KG1 (cell line): ENCODE measurements around the gene MKRN2.

Experiments used
- DNase-seq: peaks from one replicate; lab custom pipeline; 2025; lab: John Stamatoyannopoulos, UW

Gene MKRN2

DNA sequence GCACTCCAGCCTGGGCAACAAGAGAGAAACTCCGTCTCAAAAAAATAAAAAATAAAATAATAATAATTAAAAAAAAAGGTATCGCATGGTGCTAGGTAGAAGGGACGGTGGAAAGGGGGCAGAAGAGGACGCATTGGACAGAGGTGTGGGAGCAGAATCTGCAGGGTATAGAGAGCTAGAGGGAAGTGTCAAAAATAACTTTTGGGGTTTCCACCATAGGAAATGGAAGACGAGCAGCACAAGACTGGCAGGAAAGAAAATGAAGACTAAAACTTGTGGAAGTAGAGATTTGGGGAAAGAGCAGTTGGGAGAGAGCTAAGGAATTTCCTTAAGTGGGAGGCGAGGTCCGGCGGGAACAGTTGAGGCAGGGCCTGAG is 585 bp upstream of the MKRN2 start:
- no peak for DNase-seq

DNA sequence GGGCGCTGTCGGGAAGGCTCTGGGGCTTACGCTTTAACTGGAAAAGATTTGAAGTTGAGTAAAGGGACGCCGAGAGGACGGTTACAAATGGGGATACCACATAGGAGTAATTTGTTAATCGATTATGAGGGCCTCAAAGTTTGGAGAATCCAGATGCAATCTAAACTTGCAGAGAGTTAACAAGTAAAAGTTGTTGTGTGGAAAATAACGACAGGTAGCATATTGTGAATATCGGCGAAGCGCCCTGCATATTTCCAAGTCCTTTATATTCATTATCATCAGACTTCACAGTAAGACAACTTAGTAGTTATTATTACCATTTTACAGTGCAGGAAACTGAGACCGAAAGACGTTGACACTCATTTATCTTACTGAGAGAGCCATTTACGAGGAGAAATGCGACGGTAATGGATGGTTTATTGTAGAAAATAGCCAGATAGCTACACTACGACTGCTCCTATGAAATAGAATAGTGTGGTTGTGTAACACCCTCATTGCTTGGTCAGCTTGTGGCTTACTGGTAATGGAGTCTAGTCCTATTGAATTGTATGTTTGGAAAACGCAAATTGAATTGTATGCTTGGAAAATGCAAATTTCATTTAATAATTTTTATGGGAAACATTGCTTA is 700 bp downstream of the MKRN2 start:
- DNase-seq, result no peak

DNA sequence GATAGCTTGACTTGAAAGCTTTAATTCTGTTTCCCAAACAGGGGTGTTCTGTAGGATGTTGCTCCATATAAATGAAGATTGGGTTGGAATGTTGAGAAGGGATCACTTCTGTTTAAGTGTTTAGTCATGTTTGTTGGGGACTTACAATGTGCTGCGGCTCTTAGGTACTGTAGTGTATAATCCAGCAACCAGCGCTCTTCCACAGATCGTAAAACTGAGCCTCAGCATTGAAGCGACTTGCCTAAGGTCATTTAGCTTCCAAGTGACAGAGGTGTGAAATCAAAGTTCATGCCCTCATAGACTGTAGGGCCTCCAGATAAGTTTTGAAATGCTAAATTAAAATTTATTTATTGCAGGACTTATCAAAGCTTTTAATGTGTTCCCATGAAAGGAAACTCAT is 1.8 kb downstream of the MKRN2 start:
- DNase-seq, result no peak

GRCh38 chr3:12559520-12559919 is 2.6 kb downstream of the MKRN2 start:
- no peak for DNase-seq

DNA sequence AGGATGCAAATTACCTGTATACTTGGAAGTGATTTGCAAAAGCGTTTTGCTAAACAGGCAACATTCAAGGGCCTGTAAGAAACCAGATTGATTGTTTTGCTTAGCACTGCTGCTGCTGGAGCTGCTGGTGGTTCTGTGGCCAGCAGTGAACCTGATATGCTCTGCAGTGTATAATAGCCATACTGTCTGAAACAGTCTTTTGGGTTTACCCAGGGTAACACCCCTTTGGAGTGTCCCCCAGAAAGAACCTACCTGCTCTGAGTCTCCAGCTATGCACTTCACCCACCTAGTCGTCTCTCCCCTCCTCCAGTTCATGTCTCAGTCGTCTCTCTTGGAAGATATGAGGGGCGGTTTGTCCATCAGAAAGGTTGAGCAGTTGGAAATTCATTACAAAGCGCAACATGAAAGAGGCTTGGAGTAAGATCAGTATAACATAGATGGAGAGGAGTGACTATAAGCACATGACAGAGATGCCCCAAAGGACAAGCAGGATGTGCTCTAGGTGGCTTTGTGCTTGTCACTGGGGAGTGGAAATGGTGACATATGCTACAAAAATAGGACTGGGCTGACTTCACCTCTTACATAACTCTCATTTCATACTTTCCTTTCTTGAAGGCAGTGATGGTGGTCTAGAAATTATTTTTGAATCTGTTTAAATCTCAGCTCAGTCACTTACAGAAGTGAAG is 3.8 kb downstream of the MKRN2 start:
- no peak for DNase-seq

DNA sequence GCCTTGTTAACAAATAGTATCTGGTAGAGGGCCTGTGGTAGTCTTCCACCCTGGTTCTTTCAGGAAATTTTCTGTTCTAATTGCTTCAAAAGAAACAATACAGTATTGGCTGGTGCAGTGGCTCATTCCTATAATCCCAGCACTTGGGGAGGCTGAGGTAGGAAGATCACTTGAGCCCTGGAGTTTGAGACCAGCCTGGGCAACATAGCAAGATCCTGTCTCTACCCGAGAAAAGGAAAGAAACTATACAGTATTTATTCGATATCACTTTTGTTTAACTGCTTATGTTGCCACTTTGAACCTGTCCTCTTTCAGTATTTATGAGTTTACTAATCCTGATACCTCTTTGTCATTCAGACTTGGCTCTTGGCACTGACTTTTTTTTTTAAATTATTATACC is 4.5 kb downstream of the MKRN2 start:
- DNase-seq, result no peak

GRCh38 chr3:12562451-12562850 is 5.6 kb downstream of the MKRN2 start:
- DNase-seq, result no peak

DNA sequence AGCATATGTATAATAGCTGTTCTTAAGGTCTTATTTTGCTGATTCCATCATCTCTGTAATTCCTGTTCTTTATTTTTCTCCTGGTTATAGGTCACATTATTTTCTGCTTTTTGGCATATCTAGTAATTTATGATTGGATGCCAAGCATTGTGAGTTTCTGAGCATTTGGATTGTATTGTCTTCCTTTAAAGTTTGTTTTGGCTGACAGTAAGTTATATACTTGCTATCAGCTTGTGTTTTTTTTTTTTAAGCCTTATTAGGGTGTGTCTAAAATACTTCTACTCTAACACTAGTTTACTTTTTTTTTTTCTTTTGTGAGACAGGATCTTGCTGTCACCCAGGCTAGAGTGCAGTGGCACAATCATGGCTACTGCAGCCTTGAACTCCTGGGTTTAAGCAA is 10.1 kb downstream of the MKRN2 start:
- DNase-seq, result no peak

DNA sequence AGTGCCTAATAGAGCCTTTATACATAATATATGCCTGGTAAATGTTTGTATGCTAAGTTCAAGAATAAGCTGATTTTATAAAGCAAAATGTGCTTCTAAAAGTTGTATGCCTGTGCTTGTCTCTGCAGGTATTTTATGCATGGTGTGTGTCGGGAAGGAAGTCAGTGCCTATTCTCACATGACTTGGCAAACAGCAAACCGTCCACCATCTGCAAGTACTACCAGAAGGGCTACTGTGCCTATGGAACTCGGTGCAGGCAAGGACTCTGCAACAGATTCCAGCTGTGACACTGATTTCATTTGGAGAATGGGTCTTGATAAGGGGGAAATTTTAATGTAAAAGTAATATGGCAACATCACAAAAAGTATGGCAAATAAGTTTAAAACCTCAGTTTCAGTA is 11.9 kb downstream of the MKRN2 start:
- DNase-seq, result no peak

- no peak for DNase-seq
These were observed 12.9 kb downstream of the MKRN2 start for GRCh38 chr3:12569836-12570235.

DNA sequence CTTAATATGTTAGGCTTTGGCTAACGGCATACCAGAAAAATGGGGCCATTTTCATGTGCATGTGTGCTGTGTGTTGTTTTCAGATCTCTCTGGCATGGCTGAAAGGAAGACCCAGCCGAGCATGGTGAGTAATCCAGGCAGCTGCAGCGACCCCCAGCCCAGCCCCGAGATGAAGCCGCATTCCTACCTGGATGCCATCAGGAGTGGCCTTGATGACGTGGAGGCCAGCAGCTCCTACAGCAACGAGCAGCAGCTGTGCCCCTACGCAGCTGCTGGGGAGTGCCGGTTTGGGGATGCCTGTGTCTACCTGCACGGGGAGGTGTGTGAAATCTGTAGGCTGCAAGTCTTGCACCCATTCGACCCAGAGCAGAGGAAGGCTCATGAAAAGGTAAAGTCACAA is 15.1 kb downstream of the MKRN2 start:
- DNase-seq, result no peak

GRCh38 chr3:12574131-12574530 is 17.2 kb downstream of the MKRN2 start:
- DNase-seq, result no peak

- no peak for DNase-seq
These were observed 17.8 kb downstream of the MKRN2 start for GRCh38 chr3:12574661-12575060.

GRCh38 chr3:12577379-12577778 is 20.5 kb downstream of the MKRN2 start:
- DNase-seq, result no peak

- no peak for DNase-seq
These were observed 21.9 kb downstream of the MKRN2 start for GRCh38 chr3:12578742-12579141.

GRCh38 chr3:12579456-12579855 is 22.6 kb downstream of the MKRN2 start:
- no peak for DNase-seq

- no peak for DNase-seq
These were observed 23.0 kb downstream of the MKRN2 start for GRCh38 chr3:12579905-12580304.

- DNase-seq, result no peak
These were observed 25.8 kb downstream of the MKRN2 start for GRCh38 chr3:12582730-12583129.

DNA sequence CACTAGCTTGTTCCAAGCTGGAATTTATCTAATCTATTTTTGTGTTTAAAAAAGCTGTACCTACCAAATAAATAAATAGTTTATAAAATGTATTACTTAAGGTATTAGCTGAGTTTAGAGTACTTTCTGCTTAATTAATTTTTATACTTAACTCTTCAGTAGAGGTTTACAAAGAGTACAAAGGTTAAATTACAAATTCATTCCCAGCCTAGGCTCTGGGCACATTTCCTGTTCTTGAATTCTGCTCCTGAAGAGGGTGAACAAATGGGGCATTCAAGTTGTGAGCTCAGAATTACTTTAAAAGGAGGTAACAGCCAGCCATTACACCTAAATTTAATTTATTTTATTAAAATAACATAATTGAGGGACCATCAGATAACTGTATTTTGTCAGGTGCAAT is 26.4 kb downstream of the MKRN2 start:
- no peak for DNase-seq

GRCh38 chr3:12584083-12584482 is 27.2 kb downstream of the MKRN2 start:
- DNase-seq, result no peak

DNA sequence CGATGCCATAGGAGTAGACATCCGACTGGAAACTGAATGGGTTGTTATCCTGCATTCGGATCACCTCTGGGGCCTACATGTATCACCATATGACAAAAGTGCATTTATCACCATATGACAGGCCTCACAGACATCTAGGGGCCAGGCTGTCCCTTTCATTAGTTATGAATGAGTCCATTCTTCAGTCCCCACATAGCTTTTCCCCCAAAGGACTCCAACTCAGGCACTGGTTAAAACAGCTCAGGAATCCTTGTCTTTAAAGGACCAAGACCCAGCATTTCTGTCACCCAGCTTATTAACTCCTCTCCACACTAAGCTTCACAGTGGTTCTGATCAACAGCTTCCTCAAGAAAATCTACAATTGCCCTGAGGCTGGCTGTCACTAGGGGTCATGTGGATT is 28.3 kb downstream of the MKRN2 start:
- no peak for DNase-seq

- no peak for DNase-seq
These were observed 29.1 kb downstream of the MKRN2 start for GRCh38 chr3:12585970-12586369.

DNA sequence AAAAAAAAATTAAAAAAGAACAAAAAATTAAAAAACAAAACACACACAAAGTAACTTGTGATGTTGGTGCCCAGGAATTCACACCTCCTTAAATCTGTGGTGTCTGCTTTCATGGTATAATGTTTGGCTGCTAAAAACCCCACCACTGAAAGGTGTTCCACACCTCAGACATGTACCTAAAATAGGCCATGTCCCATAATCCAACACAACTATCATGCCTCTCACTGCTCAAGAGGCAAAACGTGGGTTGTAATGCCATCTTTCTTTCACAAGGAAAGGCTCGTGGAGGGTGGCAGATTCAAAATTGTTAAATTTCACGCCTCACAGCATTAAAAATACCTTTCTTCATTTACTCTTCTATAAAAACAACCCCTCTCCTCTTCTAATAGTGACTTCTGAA is 29.5 kb downstream of the MKRN2 start:
- no peak for DNase-seq
